HepG2 (cell line): ENCODE measurements around the gene SLC13A3. TPM values are rescaled to one million over a fixed set of nuclear protein-coding genes. Genes with fewer than 3 reads are reported as not detected.

Experiments used
- ATF4 ChIP-seq, 2 experiments: fragments of 450-650 bp in 1 of 2; sonication (generic) in 1 of 2; formaldehyde crosslinking; IDR thresholded peaks; 2 replicates each; pipeline versions ENCODE4 v1.5.0 to v1.8.0; 2020 to 2022; ENCODE audit warnings: mild to moderate bottlenecking in 1 of 2, missing genetic modification reagents in 1 of 2
- ELF1 ChIP-seq: sonication (generic); formaldehyde crosslinking; IDR thresholded peaks from 2 replicates; pipeline ENCODE4 v1.4.0; 2020; ENCODE audit warnings: missing genetic modification reagents
- ETV6 ChIP-seq: sonication (generic); formaldehyde crosslinking; conservative IDR thresholded peaks from 2 replicates; pipeline ENCODE4 v1.4.0; 2020; ENCODE audit warnings: missing genetic modification reagents
- GATAD2A ChIP-seq: IDR thresholded peaks from 2 replicates; pipeline ENCODE4 v1.6.1; 2016
- GLI4 ChIP-seq: sonication (generic); formaldehyde crosslinking; IDR thresholded peaks from 2 replicates; pipeline ENCODE4 v1.5.1; 2020; ENCODE audit warnings: missing genetic modification reagents, mild to moderate bottlenecking, moderate library complexity, borderline replicate concordance
- NCOR1 ChIP-seq: fragments of 200-600 bp; sonication (generic); IDR thresholded peaks from 2 replicates; pipeline ENCODE4 v1.7.0; 2017; ENCODE audit warnings: antibody characterized with exemption, low read length, borderline replicate concordance
- PAWR ChIP-seq: sonication (generic); formaldehyde crosslinking; IDR thresholded peaks from 2 replicates; pipeline ENCODE4 v1.4.0; 2020; ENCODE audit warnings: missing genetic modification reagents, mild to moderate bottlenecking, borderline replicate concordance
- SATB2 ChIP-seq: sonication (generic); formaldehyde crosslinking; IDR thresholded peaks from 2 replicates; pipeline ENCODE4 v1.5.0; 2020; ENCODE audit warnings: missing genetic modification reagents
- SRSF9 ChIP-seq: fragments of 200-400 bp; formaldehyde crosslinking; IDR thresholded peaks from 2 replicates; pipeline ENCODE4 v1.6.1; 2018; ENCODE audit warnings: borderline replicate concordance, mild to moderate bottlenecking, low read depth, low read length; ENCODE audit not compliant: insufficient read depth, poor library complexity, severe bottlenecking
- TCF7L2 ChIP-seq: IDR thresholded peaks from 2 replicates; pipeline ENCODE4 v1.6.1; 2011; ENCODE audit warnings: mild to moderate bottlenecking, low read depth, low read length, moderate library complexity
- ZBTB40 ChIP-seq, 2 experiments: fragments of 450-650 bp in 1 of 2; sonication (generic) in 1 of 2; formaldehyde crosslinking in 1 of 2; IDR thresholded peaks; 2 replicates each; pipeline versions ENCODE4 v1.6.1 to v1.8.0; 2016 to 2022; ENCODE audit warnings: antibody characterized with exemption in 1 of 2, mild to moderate bottlenecking in 1 of 2, missing genetic modification reagents in 1 of 2
- ZMAT3 ChIP-seq: sonication (generic); formaldehyde crosslinking; conservative IDR thresholded peaks from 2 replicates; pipeline ENCODE4 v1.7.0; 2021; ENCODE audit warnings: missing genetic modification reagents
- ZNF281 ChIP-seq: sonication (generic); formaldehyde crosslinking; IDR thresholded peaks from 2 replicates; pipeline ENCODE4 v1.4.0; 2020; ENCODE audit warnings: missing genetic modification reagents, borderline replicate concordance
- ZNF296 ChIP-seq: sonication (generic); formaldehyde crosslinking; conservative IDR thresholded peaks from 2 replicates; pipeline ENCODE4 v1.5.0; 2020; ENCODE audit warnings: mild to moderate bottlenecking, missing genetic modification reagents
- ZSCAN29 ChIP-seq: sonication (generic); formaldehyde crosslinking; conservative IDR thresholded peaks from 2 replicates; pipeline ENCODE4 v1.4.0; 2020; ENCODE audit warnings: mild to moderate bottlenecking, missing genetic modification reagents
- polyA plus RNA-seq, 8 experiments: library from polyadenylated mRNA; depleted of rRNA in 3 of 8; stranded (reverse) in 7 of 8; unstranded in 1 of 8; fragments of >200 nt; fragmentation: Illumina TruSeq in 4 of 8; extraction: Trizol in 4 of 8; gene quantifications; 2 replicates each; pipeline versions ENCODE4 v1.2.1 to v1.2.3, GENCODE V29; 2011 to 2016; ENCODE audit warnings: low read depth in 4 of 8, missing spikeins in 1 of 8, mixed read lengths in 1 of 8; ENCODE audit not compliant: insufficient read depth in 1 of 8
- total RNA-seq, 5 experiments: library from RNA; depleted of rRNA; stranded (reverse); fragments of >200 nt; fragmentation: Illumina TruSeq; extraction: Trizol; gene quantifications; 2 replicates each; pipeline ENCODE4 v1.2.3, GENCODE V29; 2016; ENCODE audit warnings: low read depth in 1 of 5

The SLC13A3 gene
- total and polyA plus RNA-seq, 2 of the 13 experiments (the other 11 are each of a cell fraction or from before 2014, with no cell fraction given): 66.5 to 76.0 TPM

GRCh38 chr20:46562373-46563169 lies 88.7 kb downstream of the SLC13A3 start (continued):
- TF ChIP-seq PAWR (no peak), ATF4 (CRISPR knock-in tag; IDR thresholded peaks at IDR 0.05) (no peak), GATAD2A (CRISPR knock-in tag) (peak; percentile 91), SRSF9 (no peak), GLI4 (CRISPR knock-in tag) (peak; percentile 90; the same call in 1 of the 2 replicates), ZSCAN29 (no peak), ELF1 (CRISPR knock-in tag) (peak; percentile 45), ZNF296 (0 out of 2 replicates have a peak, but pooled peaks have one; percentile 30), ZNF281 (no peak), TCF7L2 (no peak), ETV6 (CRISPR knock-in tag) (no peak; the same call in 1 of the 2 replicates), ZMAT3 (CRISPR knock-in tag) (0 out of 2 replicates have a peak, but pooled peaks have one; percentile 66), ZBTB40 (IDR thresholded peaks at IDR 0.05) (no peak), ZBTB40 (CRISPR knock-in tag; IDR thresholded peaks at IDR 0.05) (no peak), NCOR1 (no peak), SATB2 (no peak)
